ENCODE results near the gene RBFOX2.

RBFOX2 gene

DNA sequence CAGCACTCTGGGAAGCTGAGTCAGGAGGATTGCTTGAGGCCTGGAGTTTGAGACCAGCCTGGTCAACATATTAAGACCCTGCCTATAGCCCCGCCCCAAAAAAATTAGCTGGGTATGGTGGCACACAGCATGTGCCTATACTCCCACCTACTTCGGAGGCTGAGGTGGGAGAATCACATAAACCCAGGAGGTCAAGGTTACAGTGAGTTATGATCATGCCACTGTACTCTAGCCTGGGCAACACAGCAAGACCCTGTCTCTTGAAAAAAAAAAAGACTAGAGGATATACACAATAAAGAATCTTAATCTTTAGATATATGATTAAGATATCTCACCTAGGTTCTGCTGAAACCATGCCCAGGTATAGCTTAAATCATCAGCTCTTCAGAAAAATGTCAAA lies 174.3 kb downstream of the RBFOX2 start:
- DNase-seq, result no peak

DNA sequence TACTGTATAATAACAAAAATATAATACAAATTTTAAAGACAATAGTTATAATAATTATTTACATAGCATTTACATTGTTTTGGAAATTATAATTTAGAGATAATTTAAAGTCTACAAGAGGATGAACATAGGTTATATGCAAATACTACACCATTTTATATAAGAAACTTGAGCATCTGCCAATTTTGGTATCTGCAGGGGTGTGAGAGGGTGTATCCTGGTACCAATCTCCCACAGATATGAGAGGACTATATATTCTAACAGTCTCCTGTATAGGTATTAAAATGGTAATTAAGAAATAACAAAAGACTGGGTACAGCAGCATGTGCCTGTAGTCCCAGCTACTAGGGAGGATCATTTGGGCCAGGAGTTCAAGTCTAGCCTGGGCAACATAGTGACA lies 176.5 kb downstream of the RBFOX2 start:
- no peak for DNase-seq

DNA sequence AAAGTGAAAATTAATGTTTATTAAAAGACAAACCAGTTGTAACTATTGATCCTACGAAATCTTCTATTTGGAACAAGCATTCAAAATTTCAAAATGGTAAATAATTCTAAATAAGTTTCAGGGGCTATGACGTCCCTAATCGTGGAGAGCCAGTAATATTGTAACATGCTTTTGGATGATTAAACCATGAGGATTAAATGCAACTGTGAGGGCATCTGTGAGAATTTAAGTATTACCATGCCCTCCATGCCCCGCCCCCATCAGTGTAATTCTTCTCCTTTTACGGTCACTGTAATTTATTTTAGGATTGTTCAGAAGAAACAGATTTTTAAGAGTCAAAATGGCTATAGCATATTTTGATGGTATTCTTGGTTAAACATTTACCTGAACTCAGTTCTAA lies 177.8 kb downstream of the RBFOX2 start:
- DNase-seq, result no peak

DNA sequence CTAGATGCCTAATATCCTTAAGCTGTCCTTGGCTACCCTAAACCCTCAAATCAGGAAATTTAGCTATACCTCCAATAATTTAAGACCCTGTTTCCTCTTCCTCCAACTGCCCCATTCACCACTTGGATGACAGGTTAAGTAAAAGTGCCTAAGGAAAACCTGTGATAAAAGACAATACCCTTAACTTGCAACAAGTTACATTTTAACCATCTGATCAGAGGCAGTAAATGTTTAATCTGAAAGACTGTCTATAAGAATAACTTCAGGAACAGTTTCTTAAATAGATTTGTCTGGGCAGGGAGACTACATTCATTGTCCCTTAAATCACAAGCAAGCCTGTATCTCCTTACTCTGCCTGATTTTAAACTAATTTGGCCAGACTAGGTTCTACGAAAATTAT lies 181.8 kb downstream of the RBFOX2 start:
- no peak for DNase-seq

DNA sequence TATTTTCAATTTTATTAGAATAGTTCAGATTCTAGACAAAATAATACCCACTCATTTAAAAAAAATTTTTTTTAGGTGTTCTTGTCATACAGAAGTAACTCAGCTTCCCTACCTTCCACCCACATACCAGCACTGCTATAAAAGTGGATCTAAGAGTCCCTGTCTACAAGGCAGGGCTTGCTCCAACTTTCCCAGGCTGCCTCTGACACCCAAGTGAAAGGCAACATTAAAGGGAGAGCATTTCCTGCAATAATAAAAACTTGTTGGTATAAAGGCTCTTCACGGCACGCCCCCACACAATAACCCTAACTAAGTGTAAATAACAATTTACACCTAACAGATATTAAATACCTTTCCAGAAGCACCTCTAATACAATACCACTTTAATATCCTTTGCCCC lies 183.7 kb downstream of the RBFOX2 start:
- no peak for DNase-seq

DNA sequence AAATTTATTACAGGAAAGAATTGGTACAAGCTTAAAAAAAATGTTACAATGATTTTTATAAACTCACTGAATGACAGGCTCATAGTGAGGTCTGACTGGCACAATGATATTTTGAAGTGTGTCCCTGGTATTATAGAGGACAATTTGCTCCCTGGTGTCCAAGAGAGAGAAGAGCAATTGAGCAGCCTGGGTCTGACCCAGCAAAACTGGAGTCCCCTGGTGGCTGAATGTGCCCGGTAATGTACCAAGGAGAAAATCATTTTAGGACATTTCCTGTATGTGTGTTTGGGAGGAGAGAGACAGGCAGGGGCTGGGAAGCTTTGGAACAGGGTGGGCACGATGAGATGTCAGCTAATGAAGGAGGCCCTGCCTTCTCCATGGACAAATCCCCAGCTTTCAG lies 185.7 kb downstream of the RBFOX2 start:
- no peak for DNase-seq

DNA sequence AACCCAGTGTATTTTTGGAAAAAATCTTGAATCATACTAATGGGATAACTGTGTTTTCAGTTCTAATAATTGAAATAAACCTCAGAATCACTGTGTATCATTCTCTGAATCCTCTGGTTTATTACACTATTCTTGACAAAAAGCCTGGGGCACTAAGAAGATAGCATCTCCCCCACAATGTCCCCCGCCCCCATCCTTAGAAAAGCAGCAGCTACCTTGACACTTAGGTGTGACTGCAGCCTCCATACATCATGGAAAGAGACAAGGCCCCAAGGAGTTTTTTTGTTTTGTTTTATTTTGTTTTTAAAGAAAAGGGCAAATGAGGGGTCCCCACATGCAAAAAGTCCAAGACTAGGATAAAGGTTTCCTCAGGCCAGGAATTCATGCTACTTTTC lies 186.1 kb downstream of the RBFOX2 start:
- no peak for DNase-seq

DNA sequence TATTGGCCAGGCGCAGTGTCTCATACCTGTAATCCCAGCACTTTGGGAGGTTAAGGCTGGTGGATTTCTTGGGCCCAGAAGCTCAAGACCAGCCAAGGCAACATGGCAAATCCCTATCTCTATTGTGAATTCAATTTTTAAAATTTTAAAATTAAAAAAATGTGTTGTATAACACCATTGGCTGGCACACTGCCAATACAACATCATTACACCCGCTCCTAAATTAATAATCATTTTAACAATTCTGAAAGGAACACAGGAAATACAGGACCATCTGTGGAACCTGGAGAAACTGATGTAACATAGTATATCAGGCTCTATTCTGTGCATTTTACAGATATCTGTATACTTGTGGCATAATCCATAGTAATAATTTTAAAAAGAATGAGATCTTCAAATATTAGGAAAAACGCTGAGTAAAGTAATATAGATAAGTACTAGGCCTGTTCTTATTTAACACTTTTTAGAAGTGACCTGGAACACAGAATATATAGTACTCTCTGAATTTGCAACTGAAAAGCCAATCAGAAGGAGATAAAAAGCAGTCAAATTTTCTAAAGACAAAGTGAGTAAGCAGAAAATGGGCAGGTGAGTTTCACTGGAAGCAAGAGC lies 186.6 kb downstream of the RBFOX2 start:
- DNase-seq, result no peak

DNA sequence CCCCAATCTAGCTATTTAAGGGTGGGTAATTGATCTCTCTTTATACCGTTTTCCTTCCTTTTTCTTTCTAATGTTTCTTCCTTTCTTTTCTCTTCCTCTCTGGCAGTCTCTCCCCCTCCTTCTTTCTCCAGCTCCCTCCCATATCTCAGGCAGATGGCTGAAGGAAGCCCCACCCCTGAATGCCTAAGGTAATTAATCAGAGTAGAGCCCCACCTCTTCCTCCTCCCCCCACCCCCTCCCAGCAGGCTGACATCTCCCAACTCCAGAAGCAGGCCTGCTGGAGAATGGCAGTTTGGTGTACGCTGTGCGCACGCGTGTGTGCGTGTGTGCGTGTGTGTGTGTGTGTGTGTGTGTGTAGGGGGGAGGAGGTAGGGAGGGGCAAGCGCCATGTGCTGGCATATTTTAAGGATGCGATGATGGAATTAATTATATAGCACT lies 188.3 kb downstream of the RBFOX2 start:
- no peak for DNase-seq

DNA sequence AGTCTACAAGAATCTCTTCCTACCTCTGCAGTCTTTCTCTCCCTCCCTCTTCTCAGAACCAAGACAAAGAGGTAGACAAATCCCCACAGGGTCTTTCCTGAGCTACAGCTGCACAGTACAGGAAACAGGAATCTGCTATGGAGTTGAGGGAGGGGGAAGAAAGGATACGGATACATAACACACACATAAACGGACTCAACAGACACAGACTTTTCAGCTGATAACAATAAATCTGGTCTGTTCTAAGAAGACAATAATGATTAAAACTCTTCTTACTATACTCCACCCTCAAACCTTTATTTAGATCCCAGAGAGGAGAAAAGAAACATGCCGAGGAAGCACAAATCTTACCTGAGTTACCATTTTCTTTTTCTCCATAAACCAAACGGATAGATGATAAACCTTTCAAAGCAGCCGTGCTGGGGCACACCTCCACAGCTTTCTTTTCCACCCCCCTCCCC lies 188.8 kb downstream of the RBFOX2 start:
- no peak for DNase-seq

DNA sequence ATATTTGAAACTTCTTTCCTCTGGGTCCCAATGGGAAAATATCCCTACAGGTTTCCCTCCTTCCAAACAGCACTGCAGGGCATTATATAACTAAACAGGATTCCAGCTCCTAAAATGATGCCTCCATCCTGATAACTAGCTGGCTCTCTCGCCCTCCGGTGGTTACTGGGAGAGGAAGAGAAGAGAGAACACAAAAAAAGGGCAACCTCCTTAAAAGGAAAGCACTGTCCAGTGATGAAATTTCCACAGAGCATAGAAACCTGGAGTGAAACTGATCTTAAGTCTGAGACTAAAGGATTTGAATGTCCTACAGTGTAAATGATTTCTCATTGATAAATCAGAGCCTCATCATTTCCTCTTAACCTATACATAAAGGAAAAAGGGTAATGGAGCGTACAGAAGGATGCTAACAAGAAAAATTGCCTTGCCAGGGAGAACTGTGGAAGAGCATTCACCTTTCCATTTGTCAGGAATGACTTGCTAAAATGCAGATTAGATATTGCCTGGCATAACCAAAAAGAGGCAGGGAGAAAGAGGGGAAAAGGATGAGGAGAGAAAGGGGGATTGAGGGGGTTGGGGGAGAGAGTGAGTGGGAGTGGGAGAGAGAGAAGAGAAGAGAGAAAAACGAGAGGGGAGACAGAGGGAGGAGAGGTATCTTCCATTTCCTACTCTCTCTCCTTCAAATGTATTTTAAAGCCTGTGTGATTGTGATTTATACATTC lies 189.6 kb downstream of the RBFOX2 start:
- DNase-seq, result no peak

DNA sequence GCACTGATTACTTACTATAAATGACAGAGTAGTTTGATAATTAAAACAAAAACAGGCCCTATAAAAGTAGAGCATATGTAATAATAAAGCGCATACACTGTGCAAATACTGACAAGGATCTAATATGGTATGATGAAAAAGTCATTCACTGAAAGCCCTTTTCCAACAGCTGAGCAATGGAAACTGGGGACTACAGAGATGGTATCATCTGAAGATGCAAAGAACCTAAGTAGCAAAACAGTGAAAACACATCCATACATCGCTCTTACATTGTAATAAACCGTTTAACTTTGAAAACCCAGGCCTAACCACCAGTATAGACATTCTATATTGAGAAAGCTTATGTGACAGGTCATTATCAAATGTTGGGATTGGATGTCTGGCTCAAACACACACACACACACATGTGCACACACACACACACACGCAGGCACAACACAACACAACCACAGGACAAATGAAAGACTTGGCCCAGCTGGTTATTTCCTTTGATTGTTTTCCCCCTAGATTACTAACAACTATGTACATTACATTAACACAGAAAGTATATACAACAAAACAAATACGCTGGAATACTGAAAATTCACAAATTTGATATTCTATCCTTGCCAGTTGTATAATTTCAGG lies 191.4 kb downstream of the RBFOX2 start:
- DNase-seq, result no peak

DNA sequence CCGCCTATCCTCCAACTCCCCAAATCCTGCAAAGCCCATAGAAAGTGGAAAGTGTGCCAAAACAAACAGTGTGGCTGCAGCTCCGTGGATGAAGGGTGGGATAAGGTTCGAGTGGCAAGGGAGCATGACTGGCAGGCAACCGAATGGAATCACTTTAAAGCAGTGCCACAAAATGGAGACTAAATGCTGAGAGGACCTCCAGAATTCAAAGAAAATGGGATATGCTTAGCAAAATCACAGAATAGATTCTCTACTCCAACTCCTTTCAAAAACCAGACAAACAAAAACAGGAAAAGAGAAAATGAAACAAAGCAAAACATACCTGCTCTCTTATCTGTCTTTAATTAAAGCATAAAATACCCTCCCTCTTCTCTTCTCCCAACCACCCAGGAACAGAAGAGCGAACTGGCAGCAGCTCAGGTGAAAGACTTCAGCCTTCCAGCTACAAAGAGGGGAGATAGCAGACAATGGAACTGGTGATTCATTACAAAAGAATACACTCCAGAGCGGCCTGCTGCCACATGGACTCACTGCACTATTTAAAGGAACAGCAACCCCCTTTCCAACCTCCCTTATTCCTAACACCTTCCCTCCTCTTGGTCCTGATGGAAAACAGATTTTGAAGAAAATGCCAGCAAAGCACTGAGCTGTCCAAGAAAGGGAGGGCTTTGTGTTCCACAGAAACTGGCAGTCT lies 192.5 kb downstream of the RBFOX2 start:
- DNase-seq, result no peak

DNA sequence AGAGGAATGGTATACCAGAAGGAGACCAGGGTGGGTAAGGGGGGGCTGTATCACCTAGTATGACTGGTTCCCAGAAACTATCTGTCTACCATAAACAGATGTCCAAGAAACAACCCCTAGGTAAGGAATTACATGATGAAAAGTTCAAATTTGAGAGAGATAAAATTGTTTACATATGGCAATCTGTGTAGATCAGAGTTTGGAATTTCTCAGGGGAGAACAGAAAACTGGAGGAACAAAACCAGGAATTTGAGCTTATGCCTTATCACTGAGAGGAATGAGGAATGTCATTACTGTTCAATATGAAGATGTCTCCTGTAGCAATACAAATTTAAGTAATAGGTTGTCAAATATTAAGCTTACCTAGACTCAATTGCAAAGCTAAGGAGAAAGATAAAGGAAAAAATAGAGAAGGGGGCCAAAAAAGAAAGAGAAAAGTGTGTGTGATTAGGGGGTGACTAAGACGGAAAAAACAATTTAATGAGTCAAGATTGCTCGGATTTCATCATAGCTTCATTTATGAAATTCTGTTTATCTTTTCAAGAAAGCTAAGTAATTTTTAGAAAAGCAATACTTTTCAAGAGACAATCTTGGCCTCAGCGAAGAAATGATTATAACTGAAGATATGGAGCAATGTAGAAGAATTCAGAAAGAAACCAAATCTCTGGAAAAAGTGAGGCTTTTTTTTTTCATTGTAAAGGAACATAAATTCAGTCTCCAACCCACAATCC lies 193.2 kb downstream of the RBFOX2 start:
- no peak for DNase-seq

DNA sequence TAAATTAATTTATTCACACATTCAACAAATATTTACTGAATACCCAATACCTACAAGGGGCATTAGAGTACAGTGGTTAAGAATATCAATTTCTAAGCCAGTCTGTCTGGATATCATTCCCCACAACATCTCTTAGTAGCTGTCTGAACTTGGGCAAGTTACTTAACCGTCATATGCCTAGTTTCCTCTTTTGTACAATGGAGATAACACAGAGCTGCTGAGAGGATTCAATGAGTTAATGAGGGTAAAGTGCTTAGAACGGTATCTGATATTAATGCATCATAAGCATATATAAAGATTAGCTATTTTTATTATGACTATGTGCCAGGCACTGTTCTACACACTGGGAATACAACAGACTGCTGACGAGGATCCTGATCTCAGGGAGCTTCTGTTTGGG lies 194.6 kb downstream of the RBFOX2 start:
- DNase-seq, result no peak

DNA sequence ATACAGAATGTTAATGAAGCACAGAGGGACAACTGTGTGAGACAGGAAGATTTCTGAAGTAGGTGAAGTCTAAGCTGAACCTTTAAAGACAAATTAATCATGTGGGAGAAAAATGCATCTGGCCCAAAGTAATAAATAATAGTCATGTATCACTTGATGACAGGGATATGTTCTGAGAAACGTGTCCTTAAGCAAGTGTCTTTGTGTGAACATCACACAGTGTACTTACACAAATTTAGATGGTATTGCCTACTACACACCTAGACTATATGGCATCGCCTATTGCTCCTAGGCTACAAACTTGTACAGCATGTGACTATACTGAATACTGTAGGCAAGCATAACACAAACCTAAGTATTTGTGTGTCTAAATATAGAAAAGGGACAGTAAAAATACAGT lies 198.3 kb downstream of the RBFOX2 start:
- no peak for DNase-seq

DNA sequence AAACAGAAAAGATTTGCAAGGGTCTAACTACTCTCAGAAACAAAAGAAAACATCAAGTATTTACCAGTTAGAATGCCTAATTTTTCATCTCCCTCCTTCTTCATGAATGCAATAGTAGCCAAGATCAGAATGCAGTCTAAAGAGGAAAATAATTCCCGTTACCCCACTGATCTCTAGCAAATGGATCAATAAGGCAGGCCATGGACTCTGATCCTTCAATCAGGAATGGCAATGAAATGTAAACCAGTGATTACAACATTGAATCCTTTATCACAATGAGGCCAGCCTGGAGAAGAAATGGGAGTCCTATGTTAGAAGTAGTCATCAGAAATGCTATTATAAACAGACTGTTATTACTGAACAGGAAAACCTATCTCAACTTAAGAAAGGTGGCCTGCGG lies 204.4 kb downstream of the RBFOX2 start:
- no peak for DNase-seq

DNA sequence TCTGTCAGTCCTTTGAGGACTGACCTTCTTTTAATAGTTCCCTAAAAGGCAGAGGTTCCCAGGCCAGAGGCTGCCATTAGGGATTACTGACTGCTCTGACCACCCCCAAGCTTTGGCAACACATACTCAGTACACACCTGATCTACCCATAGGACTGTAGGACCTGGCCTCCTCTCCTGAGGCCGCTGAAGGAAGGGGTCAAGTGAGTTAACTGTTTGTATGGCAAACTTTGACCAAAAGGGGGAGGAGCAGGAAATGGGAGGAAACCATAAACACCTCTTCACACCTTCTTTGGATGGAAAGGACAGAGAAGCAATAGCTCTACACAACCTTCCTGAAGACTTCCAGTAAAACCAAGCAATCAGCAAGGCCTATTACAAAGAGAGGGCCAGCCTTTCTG lies 207.0 kb downstream of the RBFOX2 start:
- DNase-seq, result no peak

DNA sequence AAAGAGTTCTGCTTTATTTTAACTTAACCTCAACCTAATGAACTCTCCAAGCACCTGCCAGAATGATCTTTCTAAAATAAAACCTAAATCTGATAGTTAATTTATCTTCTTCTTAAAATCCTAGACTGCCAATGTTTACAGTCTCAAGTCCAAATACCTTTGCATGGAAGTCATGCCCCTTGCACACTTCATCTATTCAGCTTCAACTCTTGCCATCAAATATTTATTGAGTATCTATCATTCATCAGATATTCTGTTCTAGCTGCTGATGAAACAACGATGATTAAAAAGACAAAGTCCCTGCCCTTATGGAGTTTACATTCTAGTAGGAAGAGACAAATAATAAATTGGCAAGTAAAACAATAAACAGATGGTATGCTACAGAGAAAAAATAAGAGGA lies 209.2 kb downstream of the RBFOX2 start:
- no peak for DNase-seq

DNA sequence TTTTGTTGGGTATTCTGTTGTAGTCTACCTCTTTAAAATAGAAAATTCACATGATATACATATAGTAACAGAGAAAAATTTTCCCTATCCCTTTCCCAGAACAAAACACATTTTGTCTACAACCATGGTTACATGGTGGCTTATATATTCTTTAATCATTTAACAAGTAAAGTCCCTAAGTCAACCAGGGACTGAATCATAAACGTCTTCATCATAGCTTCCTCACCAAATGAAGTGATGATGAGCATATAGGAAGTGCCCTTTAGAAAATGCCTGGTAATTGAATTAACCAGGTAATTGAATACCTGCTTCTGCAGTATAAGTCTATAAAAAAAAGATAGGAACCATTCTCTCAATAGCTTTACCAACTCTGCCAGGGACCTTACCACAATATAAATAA lies 209.7 kb downstream of the RBFOX2 start:
- no peak for DNase-seq

DNA sequence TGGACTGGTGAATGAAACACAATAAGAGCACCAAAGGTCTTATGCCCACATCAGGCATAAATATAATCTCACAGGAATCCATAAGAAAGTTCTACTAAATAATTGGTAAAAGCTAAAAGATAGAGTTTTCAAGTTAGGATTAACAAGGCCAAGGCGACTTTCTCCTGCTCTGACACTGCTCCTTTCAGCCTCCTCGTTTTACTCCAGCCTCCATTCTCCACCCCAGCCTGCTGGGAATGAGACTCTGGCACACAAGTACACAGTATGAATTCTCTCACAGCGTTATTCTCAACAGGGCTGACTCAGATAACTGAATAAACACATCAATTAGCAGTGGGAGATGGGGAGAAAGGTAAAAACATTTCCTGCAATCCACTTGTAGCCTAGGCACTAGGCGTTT lies 216.0 kb downstream of the RBFOX2 start:
- DNase-seq, result no peak

DNA sequence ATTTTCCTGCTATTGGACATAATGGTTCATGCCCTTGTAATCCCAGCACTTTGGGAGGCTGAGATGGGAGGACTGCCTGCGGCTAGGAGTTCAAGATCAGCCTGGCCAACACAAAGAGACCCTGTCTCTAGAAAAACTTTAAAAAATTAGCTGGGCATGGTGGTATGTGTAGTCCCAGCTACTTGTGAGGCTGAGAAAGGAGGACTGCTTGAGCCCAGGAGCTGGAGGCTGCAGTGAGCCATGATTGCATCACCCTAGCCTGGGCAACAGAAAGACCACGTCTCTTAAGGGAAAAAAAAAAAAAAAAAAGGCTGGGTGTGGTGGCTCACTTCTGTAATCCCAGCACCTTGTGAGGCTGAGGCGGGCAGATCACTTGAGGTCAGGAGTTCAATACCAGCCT lies 217.0 kb downstream of the RBFOX2 start:
- no peak for DNase-seq

DNA sequence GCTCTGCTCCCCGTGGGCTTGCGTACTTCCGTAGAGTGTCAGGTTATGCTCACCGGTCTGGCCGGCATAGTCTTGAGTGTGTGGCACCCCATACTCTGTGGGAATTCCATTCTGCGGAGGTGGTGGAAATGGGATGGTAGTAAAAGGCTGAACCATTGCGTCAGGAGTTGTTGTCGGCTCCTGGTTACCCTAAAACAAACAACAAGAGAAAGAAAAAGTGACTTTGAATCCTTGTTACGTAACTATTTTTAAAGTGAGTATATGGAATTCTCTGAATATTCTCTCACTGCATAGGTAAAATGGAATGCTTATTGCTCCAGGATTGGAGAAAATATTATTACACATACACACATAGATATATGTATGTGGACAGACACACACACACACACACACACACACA lies 218.8 kb downstream of the RBFOX2 start:
- no peak for DNase-seq

Data from stimulated activated CD4-positive, alpha-beta T cell treated with anti-CD3 and anti-CD28 coated beads, Interleukin-12 subunit alpha, Interleukin-12 subunit beta, amount 100 ng/mL, for 4 hours (primary cell).